NCI-H82 treated with DMSO at 0.1 percent for 48 hours (cell line): ENCODE data around the gene ABLIM3.
"Not testable (repeated sequence)": the region's sequence is repeated elsewhere in the genome, so short reads cannot be mapped to it uniquely, and the experiment has no call there.

ENCODE experiments used
- DNase-seq: peaks from one replicate; lab custom pipeline; 2025; ENCODE audit not compliant: unreplicated experiment; lab: John Stamatoyannopoulos, UW

ABLIM3 gene

GRCh38 chr5:149185067-149185466 is 43.8 kb downstream of the ABLIM3 start:
- no peak for DNase-seq

- DNase-seq = no peak
Observed at GRCh38 chr5:149186506-149186905, 45.2 kb downstream of the ABLIM3 start.

- not testable (repeated sequence) for DNase-seq
Observed at GRCh38 chr5:149187617-149188016, 46.3 kb downstream of the ABLIM3 start.

GRCh38 chr5:149188383-149188782 is 47.1 kb downstream of the ABLIM3 start:
- peak; percentile 12 for DNase-seq

- no peak for DNase-seq
Observed at GRCh38 chr5:149195337-149195887, 54.1 kb downstream of the ABLIM3 start.

GRCh38 chr5:149195962-149196361 is 54.7 kb downstream of the ABLIM3 start:
- no peak for DNase-seq

GRCh38 chr5:149198148-149198547 is 56.9 kb downstream of the ABLIM3 start:
- no peak for DNase-seq

- no peak for DNase-seq
Observed at GRCh38 chr5:149200355-149200754, 59.1 kb downstream of the ABLIM3 start.

- DNase-seq = no peak
Observed at GRCh38 chr5:149201121-149201637, 59.9 kb downstream of the ABLIM3 start.

- no peak for DNase-seq
Observed at GRCh38 chr5:149202910-149203451, 61.7 kb downstream of the ABLIM3 start.

GRCh38 chr5:149203921-149204441 is 62.7 kb downstream of the ABLIM3 start:
- no peak for DNase-seq

- no peak for DNase-seq
Observed at GRCh38 chr5:149205625-149206523, 64.6 kb downstream of the ABLIM3 start.

GRCh38 chr5:149206524-149207141 is 65.3 kb downstream of the ABLIM3 start:
- no peak for DNase-seq

- DNase-seq = no peak
Observed at GRCh38 chr5:149207831-149208230, 66.5 kb downstream of the ABLIM3 start.

- no peak for DNase-seq
Observed at GRCh38 chr5:149210225-149210624, 68.9 kb downstream of the ABLIM3 start.

GRCh38 chr5:149210968-149211490 is 69.7 kb downstream of the ABLIM3 start:
- no peak for DNase-seq

- DNase-seq = no peak
Observed at GRCh38 chr5:149211566-149211965, 70.3 kb downstream of the ABLIM3 start.

GRCh38 chr5:149212198-149212951 is 71.1 kb downstream of the ABLIM3 start:
- DNase-seq = no peak

GRCh38 chr5:149213264-149213880 is 72.1 kb downstream of the ABLIM3 start:
- DNase-seq = no peak
